Mammary epithelial cell (primary cell): ENCODE data around the gene ANKRD11.
"Not testable (repeated sequence)": the region's sequence is repeated elsewhere in the genome, so short reads cannot be mapped to it uniquely, and the experiment has no call there.

Experiments used
- CTCF ChIP-seq, 2 donors: IDR thresholded peaks in 1 of 2; conservative IDR thresholded peaks in 1 of 2; 2 replicates each; pipeline ENCODE4 v1.5.1; 2011 to 2012; ENCODE audit warnings: inconsistent platforms in 2 of 2, low read length in 2 of 2, mild to moderate bottlenecking in 2 of 2, control low read depth in 1 of 2, low read depth in 1 of 2; ENCODE audit not compliant: insufficient read depth in 1 of 2; ENCODE audit errors: extremely low read depth in 1 of 2
- EZH2 ChIP-seq: IDR thresholded peaks from 2 replicates; pipeline ENCODE4 v1.6.1; 2012; ENCODE audit warnings: low read length, inconsistent platforms, borderline replicate concordance

- TF ChIP-seq CTCF (conservative IDR thresholded peaks at IDR 0.05 in 1 of 2, IDR thresholded peaks at IDR 0.05 in 1 of 2; ENCODE audit: extremely low read depth in 1 of 2, insufficient read depth in 1 of 2, low read depth in 1 of 2, low read length in 2 of 2); EZH2: not testable (repeated sequence)
These were observed 100.2 kb downstream of the ANKRD11 start for GRCh38 chr16:89390224-89390583.
